NCI-H1930 (cell line): ENCODE data around the gene DERA.
"Not testable (repeated sequence)": the region's sequence is repeated elsewhere in the genome, so short reads cannot be mapped to it uniquely, and the experiment has no call there.

Experiments used
- DNase-seq, 2 experiments: peaks; one replicate each; lab custom pipeline; 2025; lab: John Stamatoyannopoulos, UW

Gene DERA

DNA sequence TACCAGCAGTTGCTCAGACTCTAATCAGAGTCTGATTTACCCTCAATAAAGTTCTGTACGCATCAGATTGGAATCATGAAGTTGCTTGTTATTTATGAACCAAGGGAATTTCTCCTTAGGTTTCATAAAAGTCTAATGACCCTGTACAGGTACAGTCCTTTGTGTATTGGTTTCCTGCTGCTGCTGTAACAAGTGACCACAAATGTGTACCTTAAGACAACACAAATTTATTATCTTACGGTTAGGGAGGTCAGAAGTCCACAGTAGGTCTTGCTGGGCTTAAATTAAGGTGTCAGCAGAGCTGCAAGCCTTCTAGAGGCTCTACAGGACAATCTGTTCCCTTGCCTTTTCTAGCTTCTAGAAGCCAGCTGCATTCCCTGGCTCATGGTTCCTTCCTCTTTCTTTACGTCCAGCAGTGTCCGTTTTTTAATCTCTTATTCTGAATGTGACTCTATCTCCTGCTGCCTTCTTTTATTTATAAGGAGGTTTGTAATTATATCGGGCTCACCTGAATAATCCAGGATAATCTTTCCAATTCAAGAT is 6.7 kb upstream of the DERA start:
- DNase-seq, result no peak

GRCh38 chr12:15910468-15910863 is 666 bp upstream of the DERA start:
- DNase-seq, result no peak

GRCh38 chr12:15911931-15912330 is 799 bp downstream of the DERA start:
- DNase-seq, result not testable (repeated sequence)

DNA sequence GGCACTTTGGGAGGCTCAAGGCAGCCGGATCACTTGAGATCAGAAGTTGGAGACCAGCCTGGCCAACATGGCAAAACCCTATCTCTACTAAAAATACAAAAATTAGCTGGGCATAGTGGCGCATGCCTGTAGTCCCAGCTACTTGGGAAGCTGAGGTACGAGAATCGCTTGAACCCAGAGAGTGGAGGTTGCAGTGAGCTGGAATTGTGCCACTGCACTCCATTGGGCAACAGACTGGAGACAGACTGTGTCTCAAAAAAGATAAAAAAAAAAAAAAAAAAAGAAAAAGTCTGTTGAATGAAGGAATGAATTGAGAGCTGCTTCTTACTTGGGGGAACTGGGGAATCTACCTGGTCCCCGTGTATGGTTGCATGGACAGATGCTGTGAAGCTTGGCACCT is 3.0 kb downstream of the DERA start:
- DNase-seq, result not testable (repeated sequence)

DNA sequence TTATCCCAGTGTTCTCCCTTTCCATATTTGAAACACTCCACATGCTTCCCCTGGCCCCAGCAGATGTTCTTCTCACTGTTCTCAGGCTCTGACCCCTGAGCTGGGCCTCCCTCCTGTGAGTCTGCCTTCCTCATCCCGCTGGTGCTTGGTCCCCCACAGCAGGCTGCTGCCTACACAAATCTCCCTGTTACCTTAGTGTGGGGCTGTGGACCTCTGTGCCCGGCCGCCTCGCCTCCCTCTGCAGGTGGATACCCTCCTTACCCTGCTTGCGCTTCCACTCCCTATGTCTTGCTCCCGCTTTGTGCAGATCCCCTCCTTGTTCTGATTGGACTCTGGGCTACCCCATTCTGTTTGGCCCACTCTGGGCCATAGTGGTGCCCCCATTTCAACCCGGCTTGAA is 6.9 kb downstream of the DERA start:
- DNase-seq, result no peak

GRCh38 chr12:15919418-15919817 is 8.3 kb downstream of the DERA start:
- DNase-seq, result no peak

GRCh38 chr12:15924956-15925355 is 13.8 kb downstream of the DERA start:
- DNase-seq, result no peak

GRCh38 chr12:15928346-15928745 is 17.2 kb downstream of the DERA start:
- no peak for DNase-seq

GRCh38 chr12:15928870-15929571 is 17.9 kb downstream of the DERA start:
- no peak for DNase-seq

- peak in 1 of 2 experiments; percentile 14 for DNase-seq
Measured at GRCh38 chr12:15931590-15932053, 20.5 kb downstream of the DERA start.

DNA sequence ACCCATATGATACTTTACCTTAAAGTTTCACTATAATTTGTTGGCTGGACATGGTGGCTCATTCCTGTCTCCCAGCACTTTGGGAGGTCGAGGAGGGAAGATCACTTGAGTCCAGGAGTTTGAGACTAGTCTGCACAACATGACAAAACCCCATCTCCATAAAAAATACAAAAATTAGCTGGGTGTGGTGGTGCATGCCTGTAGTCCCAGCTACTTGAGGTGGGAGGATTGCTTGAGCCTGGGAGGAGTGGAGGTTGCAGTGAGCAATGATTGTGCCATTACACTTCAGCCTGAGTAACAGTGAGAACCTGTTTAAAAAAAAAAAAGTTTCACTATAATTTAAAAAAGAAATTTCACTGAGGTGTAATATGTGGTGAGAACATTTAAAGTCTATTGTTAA is 21.2 kb downstream of the DERA start:
- no peak for DNase-seq

- DNase-seq, result no peak
Measured at GRCh38 chr12:15932971-15933370, 21.8 kb downstream of the DERA start.

- no peak for DNase-seq
Measured at GRCh38 chr12:15933751-15934150, 22.6 kb downstream of the DERA start.

DNA sequence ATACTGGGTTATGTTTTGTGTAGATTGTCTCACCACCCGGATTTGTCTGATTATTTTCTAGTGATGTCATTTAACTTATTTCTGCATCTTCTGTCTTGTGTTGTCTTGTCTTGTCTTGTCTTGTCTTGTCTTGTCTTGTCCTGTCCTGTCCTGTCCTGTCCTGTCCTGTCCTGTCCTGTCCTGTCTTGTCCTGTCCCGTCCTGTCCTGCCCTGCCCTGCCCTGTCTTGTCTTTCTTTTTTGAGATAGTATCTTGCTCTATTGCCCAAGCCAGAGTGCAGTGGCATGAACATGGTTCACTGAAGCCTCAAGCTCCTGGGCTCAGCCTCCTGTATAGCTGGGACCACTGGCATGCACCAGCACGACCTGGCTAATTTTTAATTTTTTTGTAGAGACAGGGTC is 25.6 kb downstream of the DERA start:
- no peak for DNase-seq

- no peak for DNase-seq
Measured at GRCh38 chr12:15937902-15938301, 26.8 kb downstream of the DERA start.

DNA sequence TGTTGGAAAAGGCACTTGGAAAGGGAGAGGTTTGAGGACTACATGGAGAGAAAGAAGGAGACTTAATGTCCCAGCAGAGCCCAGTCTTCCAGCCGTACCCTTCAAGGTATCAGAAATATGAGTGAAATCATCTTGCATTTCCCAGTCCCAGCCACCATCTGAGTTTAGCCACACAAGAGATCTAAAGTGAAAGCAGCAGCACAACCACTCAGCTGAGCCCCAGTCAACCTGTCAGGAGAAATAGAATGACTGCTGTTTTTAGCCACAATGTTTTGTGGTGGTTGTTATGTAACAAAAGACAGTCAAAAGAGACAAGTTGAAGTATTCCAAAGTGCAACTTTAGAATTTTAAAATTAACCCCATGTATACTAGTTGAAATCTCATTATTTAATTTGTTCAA is 28.0 kb downstream of the DERA start:
- DNase-seq, result no peak

GRCh38 chr12:15942475-15942874 is 31.3 kb downstream of the DERA start:
- no peak for DNase-seq

DNA sequence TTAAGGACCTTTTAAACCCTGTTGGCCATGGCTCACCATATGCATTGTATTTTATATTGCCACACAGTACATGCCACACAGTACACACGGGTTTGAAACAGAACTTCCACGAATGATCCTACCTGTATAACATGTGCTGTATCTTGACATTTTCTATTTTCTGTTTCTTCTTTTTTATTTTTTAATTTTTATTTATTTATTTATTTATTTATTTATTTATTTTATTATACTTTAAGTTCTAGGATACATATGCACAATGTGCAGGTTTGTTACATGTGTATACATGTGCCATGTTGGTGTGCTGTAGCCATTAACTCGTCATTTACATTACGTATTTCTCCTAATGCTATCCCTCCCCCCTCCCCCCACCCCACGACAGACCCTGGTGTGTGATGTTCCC is 32.4 kb downstream of the DERA start:
- not testable (repeated sequence) for DNase-seq

GRCh38 chr12:15948461-15948860 is 37.3 kb downstream of the DERA start:
- DNase-seq, result not testable (repeated sequence)

DNA sequence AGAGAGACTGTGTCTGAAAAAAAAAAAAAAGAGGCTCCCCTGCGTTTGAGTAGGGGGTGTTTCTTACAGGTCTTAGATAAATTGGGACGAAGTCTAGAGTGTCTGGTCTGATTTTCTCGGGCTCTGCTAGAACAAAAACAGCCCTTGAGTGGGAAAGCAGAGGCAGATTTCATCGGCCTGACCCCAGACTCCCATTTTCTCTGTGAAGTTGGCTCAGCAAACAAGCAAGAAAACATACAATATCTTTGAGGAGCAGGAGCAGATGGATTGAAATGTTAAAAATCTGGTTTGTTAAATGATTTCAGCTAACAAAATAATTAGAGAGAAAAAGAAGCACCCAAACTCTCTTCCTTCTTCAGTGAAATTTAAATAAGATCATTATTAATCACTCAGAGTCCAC is 44.1 kb downstream of the DERA start:
- no peak for DNase-seq

GRCh38 chr12:15956010-15956409 is 44.9 kb downstream of the DERA start:
- no peak for DNase-seq

- DNase-seq, result no peak
Measured at GRCh38 chr12:15956413-15957185, 45.5 kb downstream of the DERA start.

- DNase-seq, result no peak
Measured at GRCh38 chr12:15962760-15963159, 51.6 kb downstream of the DERA start.
